WI38 (cell line): Measurements from ENCODE around the gene PTMS.

Experiments used
- H3K4me3 ChIP-seq: 2 replicates; pipeline ENCODE4 v1.5.1; 2011; ENCODE audit warnings: low read depth, mild to moderate bottlenecking, control low read depth, low read length
- TF ChIP-seq, protein P1 (sequence below): IDR thresholded peaks from 2 replicates; pipeline ENCODE4 v1.5.1; 2012; ENCODE audit warnings: low read depth, mild to moderate bottlenecking, control low read depth, low read length

Gene PTMS

DNA sequence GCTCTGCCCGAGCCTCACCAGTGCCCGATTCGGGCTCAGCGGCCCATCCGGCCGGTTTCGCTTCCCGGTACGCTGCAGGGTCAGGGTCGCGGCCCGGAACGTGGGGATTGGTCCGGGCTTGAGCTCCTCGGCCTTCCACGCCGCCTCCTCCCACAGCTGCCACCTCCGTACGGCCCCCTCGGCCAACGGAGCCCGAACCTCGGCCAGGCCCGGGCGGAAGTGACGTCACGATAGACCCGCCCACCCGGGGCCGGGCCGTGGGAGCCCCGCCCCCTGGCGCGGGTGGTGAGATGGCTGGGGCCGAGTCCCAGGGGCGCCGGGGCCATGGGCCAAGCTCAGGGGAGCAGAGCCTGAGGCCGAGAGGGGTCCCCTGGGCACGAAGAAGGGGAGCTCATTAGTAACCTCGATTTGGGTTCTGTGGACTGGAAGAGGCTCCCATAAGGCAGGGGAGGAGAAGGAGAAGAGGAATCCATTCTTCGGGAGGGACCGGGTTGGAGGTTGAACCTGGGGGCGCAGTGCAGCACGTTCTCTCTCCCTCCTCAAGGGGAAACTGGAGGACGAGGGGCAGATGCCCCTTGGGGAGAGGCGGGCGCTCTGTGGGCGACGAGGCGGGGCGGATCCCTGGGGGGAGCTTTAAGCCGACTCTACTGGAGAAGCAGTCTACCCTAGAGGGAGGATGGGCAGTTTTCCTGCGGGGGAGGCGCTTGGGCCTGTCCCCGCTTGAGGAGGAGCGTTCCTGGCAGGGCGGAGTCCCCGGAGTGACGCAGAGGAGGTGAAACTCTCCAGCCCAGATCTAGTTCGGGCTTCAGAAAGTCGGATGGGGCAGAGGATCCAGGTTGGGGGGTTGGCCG is 13.0 kb upstream of the PTMS start, which contains the start of gene MLF2:
Gene MLF2, minus strand, starts transcription at position 221 of the 851 bp plus-strand sequence. CDS start 807 bp downstream, outside the sequence.
- TF ChIP-seq, protein P1, sequence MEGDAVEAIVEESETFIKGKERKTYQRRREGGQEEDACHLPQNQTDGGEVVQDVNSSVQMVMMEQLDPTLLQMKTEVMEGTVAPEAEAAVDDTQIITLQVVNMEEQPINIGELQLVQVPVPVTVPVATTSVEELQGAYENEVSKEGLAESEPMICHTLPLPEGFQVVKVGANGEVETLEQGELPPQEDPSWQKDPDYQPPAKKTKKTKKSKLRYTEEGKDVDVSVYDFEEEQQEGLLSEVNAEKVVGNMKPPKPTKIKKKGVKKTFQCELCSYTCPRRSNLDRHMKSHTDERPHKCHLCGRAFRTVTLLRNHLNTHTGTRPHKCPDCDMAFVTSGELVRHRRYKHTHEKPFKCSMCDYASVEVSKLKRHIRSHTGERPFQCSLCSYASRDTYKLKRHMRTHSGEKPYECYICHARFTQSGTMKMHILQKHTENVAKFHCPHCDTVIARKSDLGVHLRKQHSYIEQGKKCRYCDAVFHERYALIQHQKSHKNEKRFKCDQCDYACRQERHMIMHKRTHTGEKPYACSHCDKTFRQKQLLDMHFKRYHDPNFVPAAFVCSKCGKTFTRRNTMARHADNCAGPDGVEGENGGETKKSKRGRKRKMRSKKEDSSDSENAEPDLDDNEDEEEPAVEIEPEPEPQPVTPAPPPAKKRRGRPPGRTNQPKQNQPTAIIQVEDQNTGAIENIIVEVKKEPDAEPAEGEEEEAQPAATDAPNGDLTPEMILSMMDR: peak; percentile 78; the same call in 1 of the 2 replicates
- H3K4me3 ChIP-seq: peak within 1 kb of the TSS; percentile 80

DNA sequence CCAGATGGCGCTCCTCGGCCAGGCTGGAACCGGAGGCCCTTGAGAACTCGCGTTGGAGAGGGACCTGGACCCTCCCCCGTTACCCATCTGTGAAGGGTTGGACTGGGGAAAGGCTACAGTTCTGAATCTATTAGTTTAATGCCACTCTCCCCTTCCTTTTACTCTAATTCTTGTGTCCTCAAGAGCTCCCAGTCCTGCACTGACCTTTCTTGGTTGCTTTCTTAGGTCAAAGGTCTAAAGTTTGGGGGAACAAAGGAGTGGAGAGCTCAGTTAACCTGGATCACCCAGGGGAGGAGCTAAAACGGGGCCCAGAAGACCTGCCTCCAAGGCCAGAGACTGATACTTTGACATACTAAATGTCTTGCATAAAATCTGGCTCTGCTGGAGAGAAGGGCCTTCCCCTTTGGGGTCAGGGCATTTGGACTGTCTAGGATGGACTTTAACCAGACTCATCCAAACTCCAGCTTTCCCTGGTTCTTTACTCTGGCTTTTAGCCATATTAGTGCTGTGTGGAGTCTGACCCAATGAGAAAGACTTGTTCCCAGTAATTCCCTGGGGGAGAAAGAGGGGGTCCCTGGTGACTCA is 12.3 kb upstream of the PTMS start:
- TF ChIP-seq, protein P1: no peak; the same call in 1 of the 2 replicates
- no peak overlapping the region for H3K4me3 ChIP-seq

DNA sequence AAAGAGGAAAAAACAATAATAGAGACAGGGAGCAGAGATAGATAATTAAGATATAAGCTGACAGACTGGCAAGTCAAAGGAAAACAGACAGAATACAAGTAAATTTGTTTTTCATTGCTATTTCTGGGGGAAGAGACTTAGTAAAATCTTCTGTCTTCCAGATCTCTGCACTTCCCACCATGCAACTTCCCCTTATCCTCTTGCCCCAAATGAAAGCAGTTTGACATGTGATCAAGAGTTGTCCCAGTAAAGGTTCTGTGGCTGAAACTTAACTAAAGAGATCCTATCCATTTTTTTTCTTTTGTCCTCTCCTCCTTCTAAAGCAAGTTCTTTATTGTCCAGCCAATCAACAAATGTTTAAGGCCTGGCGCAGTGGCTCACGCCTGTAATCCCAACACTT is 11.8 kb upstream of the PTMS start:
- TF ChIP-seq, protein P1: no peak
- no peak overlapping the region for H3K4me3 ChIP-seq

DNA sequence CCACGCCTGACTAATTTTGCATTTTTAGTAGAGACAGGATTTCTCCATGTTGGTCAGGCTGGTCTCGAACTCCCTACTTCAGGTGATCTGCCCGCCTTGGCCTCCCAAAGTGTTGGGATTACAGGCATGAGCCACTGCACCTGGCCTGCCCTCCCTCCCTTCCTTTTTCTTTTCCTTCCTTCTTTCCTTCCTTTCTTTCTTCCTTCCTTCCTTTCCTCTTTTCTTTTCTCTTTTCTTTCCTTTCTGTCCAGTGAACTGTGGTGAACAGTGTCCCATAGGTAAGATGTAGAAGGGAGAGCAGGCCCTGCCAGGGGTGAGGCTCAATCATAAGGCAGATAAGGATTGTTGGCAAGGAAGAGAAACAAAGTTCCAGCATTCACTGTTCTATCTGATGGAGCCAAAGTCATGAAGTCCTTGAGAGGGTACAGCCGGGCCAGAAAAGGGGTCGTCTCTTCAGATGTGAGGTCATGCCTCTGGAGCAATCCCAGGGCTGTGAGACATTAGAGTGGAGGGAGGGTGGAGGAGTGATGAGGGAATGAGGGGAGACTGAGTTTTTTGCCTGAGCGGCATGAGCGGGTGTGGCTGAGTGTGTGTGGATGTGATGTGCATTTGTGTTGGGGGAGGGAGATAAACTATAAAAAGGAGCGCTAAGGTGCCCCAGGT is 9.0 kb upstream of the PTMS start:
- TF ChIP-seq, protein P1: no peak
- H3K4me3 ChIP-seq: no peak overlapping the region

DNA sequence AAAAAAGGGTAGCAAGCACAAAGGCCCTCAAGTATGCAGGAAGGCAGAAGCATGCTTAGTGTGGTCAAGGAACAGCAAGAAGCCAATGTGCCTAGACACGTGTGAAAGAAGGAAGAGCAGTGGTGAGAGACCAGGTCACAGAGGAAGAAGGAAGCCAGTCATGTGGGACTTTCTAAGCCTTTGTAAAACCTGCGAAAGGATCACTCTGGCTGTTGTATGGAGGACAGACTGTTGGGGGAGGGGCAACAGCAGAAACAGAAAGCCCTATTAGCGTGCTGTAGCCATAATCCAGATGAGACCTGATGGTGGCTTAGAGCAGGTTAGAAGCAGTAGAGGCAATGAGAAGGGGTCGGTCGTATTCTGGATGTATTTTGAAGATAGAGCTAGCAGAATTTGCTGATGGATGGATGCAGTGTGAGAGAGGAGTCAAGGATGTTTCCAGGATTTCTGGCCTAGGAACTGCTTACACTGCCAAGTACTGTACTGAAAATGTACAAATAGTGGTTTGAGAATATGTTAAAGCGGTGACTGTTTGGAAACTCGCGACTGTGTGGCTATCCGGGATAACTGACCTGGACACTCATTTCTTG is 7.6 kb upstream of the PTMS start:
- TF ChIP-seq, protein P1: no peak

DNA sequence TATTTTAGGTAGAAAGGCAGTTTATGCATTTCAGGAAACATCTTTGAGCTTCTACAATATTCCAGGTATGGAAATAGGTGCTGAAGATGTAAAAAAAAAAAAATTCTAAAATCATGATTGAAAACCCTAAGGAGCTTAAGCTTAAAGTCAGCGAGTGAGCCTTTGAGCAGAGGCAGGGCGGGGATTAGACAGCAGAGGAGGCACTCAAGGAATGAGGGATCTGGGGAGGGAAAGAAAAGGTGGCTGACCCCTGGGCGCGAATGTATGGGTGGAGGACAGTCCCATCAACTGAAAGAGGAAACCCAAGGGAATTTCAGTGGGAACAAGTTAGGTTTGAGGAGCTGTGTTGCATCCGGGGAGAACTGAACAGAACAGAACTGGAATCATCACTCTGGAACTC is 6.4 kb upstream of the PTMS start:
- TF ChIP-seq, protein P1: no peak
- no peak overlapping the region for H3K4me3 ChIP-seq

More for the DNA sequence above, 7.6 kb upstream of the PTMS start:
- no peak overlapping the region for H3K4me3 ChIP-seq
